ENCODE measurements around the gene MOB4. TPM values are rescaled to one million over a fixed set of nuclear protein-coding genes. Genes with fewer than 3 reads are reported as not detected.
"Not testable (repeated sequence)": the region's sequence is repeated elsewhere in the genome, so short reads cannot be mapped to it uniquely, and the experiment has no call there.

MOB4 gene
- polyA plus RNA-seq, 1 donor from 2014 or later = 81.5 TPM

- Histone ChIP-seq H3K27ac (ENCODE audit: low read length) (no peak overlapping the region), H3K36me3 (ENCODE audit: insufficient read depth, low read length) (no peaks in the 10 kb centered on the region), H3K4me2 (ENCODE audit: low read length) (no peak overlapping the region), H2AFZ (ENCODE audit: low read depth, low read length) (no peak overlapping the region), H3F3A (ENCODE audit: insufficient read depth, low read length, poor library complexity, severe bottlenecking) (no peaks in the 10 kb centered on the region), H3K4me3 (ENCODE audit: low read length) (no peak overlapping the region), H4K20me1 (ENCODE audit: insufficient read depth) (no peaks in the 10 kb centered on the region), H3K27me3 (ENCODE audit: insufficient read depth, low read depth, low read length) (no peaks in the 10 kb centered on the region), H3K9me2 (ENCODE audit: insufficient read depth, low read length) (no peaks in the 10 kb centered on the region), H3K9ac (ENCODE audit: low read length) (no peak overlapping the region), H3K9me3 (ENCODE audit: low read length) (peaks cover 10% of the 10 kb centered on the region), H3K79me2 (replicated peaks; ENCODE audit: insufficient read depth, low read length) (no peaks in the 10 kb centered on the region)
- TF ChIP-seq EZH2 (IDR thresholded peaks at IDR 0.05; ENCODE audit: borderline replicate concordance, insufficient read depth, low read length, poor library complexity, severe bottlenecking) (no peak), TAF1 (IDR thresholded peaks at IDR 0.05; ENCODE audit: low read depth) (no peak)
Observed at GRCh38 chr2:197577446-197577845, 61.6 kb downstream of the MOB4 start.

GRCh38 chr2:197578294-197578693 is 62.4 kb downstream of the MOB4 start:
- H3K4me2 ChIP-seq (ENCODE audit: low read length); H2AFZ ChIP-seq (ENCODE audit: low read depth, low read length); H4K20me1 ChIP-seq (ENCODE audit: insufficient read depth); H3K79me2 ChIP-seq (replicated peaks; ENCODE audit: insufficient read depth, low read length); H3K9me3 ChIP-seq (ENCODE audit: low read length); H3K36me3 ChIP-seq (ENCODE audit: insufficient read depth, low read length); H3F3A ChIP-seq (ENCODE audit: insufficient read depth, low read length, poor library complexity, severe bottlenecking); H3K27me3 ChIP-seq (ENCODE audit: insufficient read depth, low read depth, low read length); H3K9me2 ChIP-seq (ENCODE audit: insufficient read depth, low read length); H3K9ac ChIP-seq (ENCODE audit: low read length); H3K4me3 ChIP-seq (ENCODE audit: low read length); H3K27ac ChIP-seq (ENCODE audit: low read length): not testable (repeated sequence)

- H3K4me2 ChIP-seq (ENCODE audit: low read length); H3K9ac ChIP-seq (ENCODE audit: low read length); H3K27ac ChIP-seq (ENCODE audit: low read length); H3K4me3 ChIP-seq (ENCODE audit: low read length); H3K36me3 ChIP-seq (ENCODE audit: insufficient read depth, low read length); H3K9me2 ChIP-seq (ENCODE audit: insufficient read depth, low read length); H3F3A ChIP-seq (ENCODE audit: insufficient read depth, low read length, poor library complexity, severe bottlenecking); H2AFZ ChIP-seq (ENCODE audit: low read depth, low read length); H3K9me3 ChIP-seq (ENCODE audit: low read length); H3K79me2 ChIP-seq (replicated peaks; ENCODE audit: insufficient read depth, low read length); H4K20me1 ChIP-seq (ENCODE audit: insufficient read depth); H3K27me3 ChIP-seq (ENCODE audit: insufficient read depth, low read depth, low read length): not testable (repeated sequence)
Observed at GRCh38 chr2:197580166-197580565, 64.3 kb downstream of the MOB4 start.

GRCh38 chr2:197587255-197587654 is 71.4 kb downstream of the MOB4 start:
- H3K27ac ChIP-seq (ENCODE audit: low read length); H3K4me3 ChIP-seq (ENCODE audit: low read length); H3K27me3 ChIP-seq (ENCODE audit: insufficient read depth, low read depth, low read length); H3K4me2 ChIP-seq (ENCODE audit: low read length); H3K9me2 ChIP-seq (ENCODE audit: insufficient read depth, low read length); H4K20me1 ChIP-seq (ENCODE audit: insufficient read depth); H3K9me3 ChIP-seq (ENCODE audit: low read length); H3K79me2 ChIP-seq (replicated peaks; ENCODE audit: insufficient read depth, low read length); H3K36me3 ChIP-seq (ENCODE audit: insufficient read depth, low read length); H2AFZ ChIP-seq (ENCODE audit: low read depth, low read length); H3K9ac ChIP-seq (ENCODE audit: low read length); H3F3A ChIP-seq (ENCODE audit: insufficient read depth, low read length, poor library complexity, severe bottlenecking): not testable (repeated sequence)

GRCh38 chr2:197591339-197592072 is 75.6 kb downstream of the MOB4 start:
- Histone ChIP-seq H3K4me2 (ENCODE audit: low read length) (no peak overlapping the region), H3F3A (ENCODE audit: insufficient read depth, low read length, poor library complexity, severe bottlenecking) (no peaks in the 10 kb centered on the region), H3K27ac (ENCODE audit: low read length) (no peak overlapping the region), H3K9me3 (ENCODE audit: low read length) (no peaks in the 10 kb centered on the region), H3K79me2 (replicated peaks; ENCODE audit: insufficient read depth, low read length) (no peaks in the 10 kb centered on the region), H3K9me2 (ENCODE audit: insufficient read depth, low read length) (no peaks in the 10 kb centered on the region), H3K9ac (ENCODE audit: low read length) (no peak overlapping the region), H2AFZ (ENCODE audit: low read depth, low read length) (no peak overlapping the region), H3K27me3 (ENCODE audit: insufficient read depth, low read depth, low read length) (no peaks in the 10 kb centered on the region), H3K36me3 (ENCODE audit: insufficient read depth, low read length) (no peaks in the 10 kb centered on the region), H4K20me1 (ENCODE audit: insufficient read depth) (no peaks in the 10 kb centered on the region), H3K4me3 (ENCODE audit: low read length) (no peak overlapping the region)
- TF ChIP-seq POLR2AphosphoS5 (IDR thresholded peaks at IDR 0.05) = no peak
- no peak for TF ChIP-seq REST (IDR thresholded peaks at IDR 0.05; ENCODE audit: borderline replicate concordance)
- TF ChIP-seq TAF1 (IDR thresholded peaks at IDR 0.05; ENCODE audit: low read depth) = no peak
- TF ChIP-seq RAD21 (conservative IDR thresholded peaks at IDR 0.05) = no peak
- TF ChIP-seq EZH2 (IDR thresholded peaks at IDR 0.05; ENCODE audit: borderline replicate concordance, insufficient read depth, low read length, poor library complexity, severe bottlenecking) = no peak
- TF ChIP-seq SMC3 (conservative IDR thresholded peaks at IDR 0.05; ENCODE audit: poor library complexity) = no peak
